Astrocyte of the cerebellum (primary cell): Measurements from ENCODE around the gene GPR4.
A peak's percentile ranks its signal among the peaks of the same experiment; 100 is the strongest.

Experiments
- DNase-seq: peaks from one replicate; pipeline ENCODE4 v3.0.0-alpha.2; 2011; ENCODE audit warnings: low read depth
- H3K4me3 ChIP-seq: 2 replicates; pipeline ENCODE4 v1.5.1; 2011; ENCODE audit warnings: mild to moderate bottlenecking, low read depth, low read length, moderate library complexity
- CTCF ChIP-seq: IDR thresholded peaks from 2 replicates; pipeline ENCODE4 v1.5.1; 2012; ENCODE audit warnings: low read length, low read depth, moderate library complexity, mild to moderate bottlenecking; ENCODE audit errors: missing control alignments
- in situ Hi-C: cut with HindIII; loops from 2 replicates; pipeline ENCODE4 v1.10.0; 2017; ENCODE audit warnings: low sequenced_read_pairs

GPR4 gene

GRCh38 chr19:45643927-45644771, 42.1 kb upstream of the GPR4 start:
- no peak overlapping the region for H3K4me3 ChIP-seq

GRCh38 chr19:45643024-45643926, 41.3 kb upstream of the GPR4 start:
- peak; percentile 99 for TF ChIP-seq CTCF
- H3K4me3 ChIP-seq = peak overlapping the region; percentile 29
- in situ Hi-C loops = loop anchor here (10.0 kb wide), 1 partner anchor 88 kb away; no protein-coding TSS in a partner anchor
- DNase-seq = peak; percentile 50

More at GRCh38 chr19:45643927-45644771, 42.1 kb upstream of the GPR4 start:
- no peak for DNase-seq
- no peak for TF ChIP-seq CTCF
- in situ Hi-C loops = loop anchor here (10.0 kb wide), 1 partner anchor 89 kb away; no protein-coding TSS in a partner anchor

GRCh38 chr19:45641274-45642105, 39.5 kb upstream of the GPR4 start:
- in situ Hi-C loops = loop anchor here (10.0 kb wide), 1 partner anchor 87 kb away; no protein-coding TSS in a partner anchor
- H3K4me3 ChIP-seq = peak overlapping the region; percentile 24
- DNase-seq = no peak
- TF ChIP-seq CTCF = no peak

GRCh38 chr19:45640849-45641273, 38.8 kb upstream of the GPR4 start:
- no peak overlapping the region for H3K4me3 ChIP-seq
- DNase-seq = no peak
- TF ChIP-seq CTCF = no peak
- in situ Hi-C loops = loop anchor here (10.0 kb wide), 1 partner anchor 86 kb away; no protein-coding TSS in a partner anchor

- in situ Hi-C loops = no loop called here
- H3K4me3 ChIP-seq = peak within 1 kb of the TSS; percentile 65
- peak; percentile 40 for TF ChIP-seq CTCF
- DNase-seq = no peak
These were observed 37.1 kb upstream of the GPR4 start, which contains the start of gene EML2 for GRCh38 chr19:45638930-45639729. EML2 (minus strand) TSS chr19:45639397; CDS start chr19:45639376, 21 bp downstream.
